Natural killer cell (primary cell): ENCODE measurements around the gene NGB. TPM values are rescaled to one million over a fixed set of nuclear protein-coding genes. Genes with fewer than 3 reads are reported as not detected.
"Not testable (repeated sequence)": the region's sequence is repeated elsewhere in the genome, so short reads cannot be mapped to it uniquely, and the experiment has no call there.

ENCODE experiments used
- ATAC-seq, 3 donors: fragments of 150-1000 bp in 2 of 3; fragments of 200-7000 bp in 1 of 3; cut with Tn5 transposase; 1 replicate in 1 of 3; 2 replicates in 2 of 3; pipeline ENCODE4 v1.10.0; 2021; ENCODE audit warnings: mild to moderate bottlenecking in 2 of 3, moderate library complexity in 2 of 3
- DNase-seq, 2 donors: peaks; one replicate each; pipeline versions ENCODE4 v3.0.0 to v3.0.0-alpha.2; 2013 to 2021; ENCODE audit warnings: mixed read lengths in 1 of 2
- H3K27ac ChIP-seq: one replicate; pipeline ENCODE4 v1.5.1; 2013; ENCODE audit warnings: mild to moderate bottlenecking, low read length
- H3K27me3 ChIP-seq: one replicate; pipeline ENCODE4 v1.6.1; 2013; ENCODE audit warnings: low read length; ENCODE audit not compliant: control insufficient read depth, insufficient read depth
- H3K36me3 ChIP-seq: one replicate; pipeline ENCODE4 v1.6.1; 2013; ENCODE audit warnings: low read length; ENCODE audit not compliant: control insufficient read depth, insufficient read depth
- H3K4me1 ChIP-seq: one replicate; pipeline ENCODE4 v1.6.1; 2013; ENCODE audit warnings: low read length; ENCODE audit not compliant: control insufficient read depth, insufficient read depth
- H3K4me3 ChIP-seq: one replicate; pipeline ENCODE4 v1.5.1; 2013; ENCODE audit warnings: low read length
- H3K9me3 ChIP-seq: one replicate; pipeline ENCODE4 v1.6.1; 2013; ENCODE audit warnings: low read length; ENCODE audit not compliant: control insufficient read depth, insufficient read depth
- H3K27ac Mint-ChIP-seq, 2 donors: one replicate each; pipeline ENCODE4 v1.8.0; 2022; ENCODE audit warnings: mild to moderate bottlenecking in 2 of 2, mixed read lengths in 2 of 2, moderate library complexity in 1 of 2
- H3K27me3 Mint-ChIP-seq, 2 donors: one replicate each; pipeline ENCODE4 v1.8.0; 2022; ENCODE audit warnings: low read depth in 2 of 2, mixed read lengths in 2 of 2
- H3K36me3 Mint-ChIP-seq: one replicate; pipeline ENCODE4 v1.8.0; 2022; ENCODE audit warnings: mixed read lengths
- H3K4me1 Mint-ChIP-seq, 2 donors: one replicate each; pipeline ENCODE4 v1.8.0; 2022; ENCODE audit warnings: mixed read lengths in 2 of 2
- H3K4me3 Mint-ChIP-seq: one replicate; pipeline ENCODE4 v1.8.0; 2022; ENCODE audit warnings: mild to moderate bottlenecking, moderate library complexity, mixed read lengths
- H3K9me3 Mint-ChIP-seq, 2 donors: one replicate each; pipeline ENCODE4 v1.8.0; 2022; ENCODE audit warnings: mixed read lengths in 2 of 2
- WGBS: methylation state at CpG from one replicate; pipeline ENCODE4 v1.1.7; 2013; ENCODE audit warnings: missing lambda C conversion rate; ENCODE audit not compliant: insufficient coverage; 5-methylcytosine and 5-hydroxymethylcytosine counted together
- intact Hi-C: fragments of 100-400 bp; cut with micrococcal nuclease; formaldehyde crosslinking; loops from one replicate; pipeline ENCODE4 v1.14.2; 2022
- total RNA-seq, 4 donors: library from RNA; stranded (reverse); fragments of 120-200 nt in 1 of 4; gene quantifications; one replicate each; pipeline versions ENCODE4 v1.2.3 to v1.2.4, GENCODE V29; 2013 to 2022
- TF ChIP-seq, protein P1 (sequence below): fragments of 200-600 bp; IDR thresholded peaks from one replicate; pipeline ENCODE4 v1.8.0; 2022; ENCODE audit warnings: antibody characterized with exemption

The NGB gene
- total RNA-seq, 3 donors from 2014 or later (not counting 1 experiment from before 2014, with no cell fraction given): not detected

- ATAC-seq (no peak), DNase-seq (no peak)
- Mint-ChIP-seq H3K9me3 (no peaks in the 10 kb centered on the region), H3K27me3 (no peaks in the 10 kb centered on the region), H3K27ac (no peak overlapping the region), H3K4me3 (no peak overlapping the region), H3K4me1 (no peaks in the 10 kb centered on the region), H3K36me3 (no peaks in the 10 kb centered on the region)
- Histone ChIP-seq H3K9me3 (no peaks in the 10 kb centered on the region), H3K4me3 (no peak overlapping the region), H3K27ac (no peak overlapping the region), H3K36me3 (peaks cover 4% of the 10 kb centered on the region), H3K27me3 (no peaks in the 10 kb centered on the region), H3K4me1 (no peaks in the 10 kb centered on the region)
- WGBS: 94% methylated on average over 6 of the region's 6 CpGs
- TF ChIP-seq, protein P1, sequence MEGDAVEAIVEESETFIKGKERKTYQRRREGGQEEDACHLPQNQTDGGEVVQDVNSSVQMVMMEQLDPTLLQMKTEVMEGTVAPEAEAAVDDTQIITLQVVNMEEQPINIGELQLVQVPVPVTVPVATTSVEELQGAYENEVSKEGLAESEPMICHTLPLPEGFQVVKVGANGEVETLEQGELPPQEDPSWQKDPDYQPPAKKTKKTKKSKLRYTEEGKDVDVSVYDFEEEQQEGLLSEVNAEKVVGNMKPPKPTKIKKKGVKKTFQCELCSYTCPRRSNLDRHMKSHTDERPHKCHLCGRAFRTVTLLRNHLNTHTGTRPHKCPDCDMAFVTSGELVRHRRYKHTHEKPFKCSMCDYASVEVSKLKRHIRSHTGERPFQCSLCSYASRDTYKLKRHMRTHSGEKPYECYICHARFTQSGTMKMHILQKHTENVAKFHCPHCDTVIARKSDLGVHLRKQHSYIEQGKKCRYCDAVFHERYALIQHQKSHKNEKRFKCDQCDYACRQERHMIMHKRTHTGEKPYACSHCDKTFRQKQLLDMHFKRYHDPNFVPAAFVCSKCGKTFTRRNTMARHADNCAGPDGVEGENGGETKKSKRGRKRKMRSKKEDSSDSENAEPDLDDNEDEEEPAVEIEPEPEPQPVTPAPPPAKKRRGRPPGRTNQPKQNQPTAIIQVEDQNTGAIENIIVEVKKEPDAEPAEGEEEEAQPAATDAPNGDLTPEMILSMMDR: no peak
- intact Hi-C loops: no loop called here
Measured at GRCh38 chr14:77281852-77282410, 10.9 kb upstream of the NGB start.

- H3K27ac ChIP-seq, H3K9me3 Mint-ChIP-seq, H3K9me3 ChIP-seq, H3K36me3 ChIP-seq, H3K4me3 ChIP-seq, DNase-seq, H3K4me1 Mint-ChIP-seq, H3K4me3 Mint-ChIP-seq, H3K36me3 Mint-ChIP-seq, H3K27me3 Mint-ChIP-seq, H3K27ac Mint-ChIP-seq, H3K27me3 ChIP-seq, ATAC-seq, intact Hi-C loops, H3K4me1 ChIP-seq: not testable (repeated sequence)
- 99% methylated on average over 4 of the region's 4 CpGs for WGBS
Measured at GRCh38 chr14:77280921-77281320, 9.9 kb upstream of the NGB start.

GRCh38 chr14:77279719-77280118, 8.7 kb upstream of the NGB start:
- H3K4me3 Mint-ChIP-seq: no peak overlapping the region
- no peaks in the 10 kb centered on the region for H3K4me1 Mint-ChIP-seq
- WGBS: 95% methylated on average over 13 of the region's 13 CpGs
- no peaks in the 10 kb centered on the region for H3K27me3 ChIP-seq
- H3K4me1 ChIP-seq: no peaks in the 10 kb centered on the region
- H3K36me3 ChIP-seq: peaks cover 4% of the 10 kb centered on the region
- TF ChIP-seq, protein P1: no peak
- no peak overlapping the region for H3K4me3 ChIP-seq
- H3K9me3 Mint-ChIP-seq: no peaks in the 10 kb centered on the region
- DNase-seq: no peak
- no peaks in the 10 kb centered on the region for H3K9me3 ChIP-seq
- ATAC-seq: no peak
- no peaks in the 10 kb centered on the region for H3K36me3 Mint-ChIP-seq
- no peak overlapping the region for H3K27ac Mint-ChIP-seq
- no peaks in the 10 kb centered on the region for H3K27me3 Mint-ChIP-seq
- intact Hi-C loops: no loop called here
- no peak overlapping the region for H3K27ac ChIP-seq

DNA sequence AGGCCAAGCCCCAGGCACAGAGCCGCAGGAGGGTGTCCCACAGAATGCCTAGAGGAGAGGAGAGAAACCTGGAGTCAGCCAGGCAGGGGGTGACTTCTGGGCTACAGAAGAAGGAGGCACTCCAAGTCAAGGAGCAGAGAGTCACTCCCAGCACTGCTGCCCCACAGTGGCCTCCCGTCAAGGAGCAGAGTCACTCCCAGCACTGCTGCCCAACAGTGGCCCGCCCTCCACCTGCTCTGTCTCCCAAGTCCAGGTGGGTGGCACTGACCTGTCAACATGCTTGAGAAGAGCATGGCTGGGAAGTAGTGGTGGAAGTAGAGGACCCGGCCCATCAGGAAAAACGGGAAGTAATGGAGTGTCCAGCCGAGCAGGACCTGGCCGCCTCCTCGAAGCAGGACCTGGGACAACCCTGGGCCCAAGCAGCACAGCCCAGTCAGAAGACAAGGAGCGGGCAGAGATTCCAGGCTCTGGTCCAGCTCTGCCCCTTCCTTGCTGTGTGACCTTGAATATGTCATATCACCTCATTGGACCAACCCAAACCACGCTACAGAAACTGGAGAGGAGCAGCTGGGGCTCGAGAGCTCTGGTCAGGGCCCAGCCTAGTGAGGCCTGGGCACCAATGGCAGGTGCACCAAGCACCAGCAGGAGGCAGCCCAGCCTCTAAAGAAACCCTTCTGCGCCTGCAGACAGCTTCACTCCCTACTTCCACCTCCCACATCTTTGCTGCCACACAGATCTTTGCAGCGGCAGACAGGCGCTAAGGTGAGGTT, 7.6 kb upstream of the NGB start:
- peaks cover 2% of the 10 kb centered on the region for H3K36me3 ChIP-seq
- Mint-ChIP-seq H3K27ac (no peak overlapping the region), H3K4me3 (no peak overlapping the region), H3K36me3 (no peaks in the 10 kb centered on the region), H3K9me3 (no peaks in the 10 kb centered on the region), H3K4me1 (no peaks in the 10 kb centered on the region), H3K27me3 (peaks cover 0 to under 1% of the 10 kb centered on the region in 2 donors)
- DNase-seq (no peak), ATAC-seq (no peak)
- no peak overlapping the region for H3K4me3 ChIP-seq
- no peak overlapping the region for H3K27ac ChIP-seq
- TF ChIP-seq, protein P1: no peak
- no peaks in the 10 kb centered on the region for H3K27me3 ChIP-seq
- H3K4me1 ChIP-seq: no peaks in the 10 kb centered on the region
- WGBS: 93% methylated on average over 14 of the region's 14 CpGs
- no peaks in the 10 kb centered on the region for H3K9me3 ChIP-seq
- intact Hi-C loops: no loop called here
